Measurements from ENCODE around the gene MTFMT. TPM values are rescaled to one million over a fixed set of nuclear protein-coding genes. Genes with fewer than 3 reads are reported as not detected.

The MTFMT gene
- total RNA-seq, 4 donors from 2014 or later: 16.8 to 25.2 (median 22.4) TPM

GRCh38 chr15:65059931-65060596, 30.6 kb upstream of the MTFMT start:
- no peak for TF ChIP-seq CTCF (IDR thresholded peaks at IDR 0.05)
- ATAC-seq (ENCODE audit: low FRiP score) (no peak), DNase-seq (ENCODE audit: low spot score) (no peak)

GRCh38 chr15:65059369-65059750, 29.9 kb upstream of the MTFMT start:
- no peak for TF ChIP-seq CTCF (IDR thresholded peaks at IDR 0.05)
- no peak for ATAC-seq (ENCODE audit: low FRiP score)
- DNase-seq (ENCODE audit: low spot score): no peak

GRCh38 chr15:65058394-65059368, 29.2 kb upstream of the MTFMT start:
- DNase-seq (ENCODE audit: low spot score) (no peak), ATAC-seq (ENCODE audit: low FRiP score) (no peak)
- no peak for TF ChIP-seq CTCF (IDR thresholded peaks at IDR 0.05)

GRCh38 chr15:65057549-65057940, 28.1 kb upstream of the MTFMT start:
- TF ChIP-seq CTCF (IDR thresholded peaks at IDR 0.05): no peak
- no peak for ATAC-seq (ENCODE audit: low FRiP score)
- no peak for DNase-seq (ENCODE audit: low spot score)

GRCh38 chr15:65056868-65057548, 27.6 kb upstream of the MTFMT start:
- DNase-seq (ENCODE audit: low spot score): no peak
- TF ChIP-seq CTCF (IDR thresholded peaks at IDR 0.05): no peak
- ATAC-seq (ENCODE audit: low FRiP score): no peak

GRCh38 chr15:65056106-65056505, 26.7 kb upstream of the MTFMT start:
- no peak for TF ChIP-seq CTCF (IDR thresholded peaks at IDR 0.05)
- no peak for ATAC-seq (ENCODE audit: low FRiP score)
- DNase-seq (ENCODE audit: low spot score): no peak
